HUES48 (cell line): Measurements from ENCODE around the gene CCM2.

Experiments
- H3K27ac ChIP-seq: one replicate; pipeline ENCODE4 v1.7.0; 2013; ENCODE audit warnings: low read depth, low read length, inconsistent platforms
- H3K27me3 ChIP-seq: 2 replicates; pipeline ENCODE4 v1.6.1; 2013; ENCODE audit warnings: mild to moderate bottlenecking, low read length; ENCODE audit not compliant: control insufficient read depth, insufficient read depth
- H3K36me3 ChIP-seq: 2 replicates; pipeline ENCODE4 v1.6.1; 2013; ENCODE audit warnings: low read length; ENCODE audit not compliant: control insufficient read depth, insufficient read depth
- H3K4me1 ChIP-seq: 2 replicates; pipeline ENCODE4 v1.6.1; 2013; ENCODE audit warnings: mild to moderate bottlenecking, low read length; ENCODE audit not compliant: control insufficient read depth, insufficient read depth
- H3K4me3 ChIP-seq: 2 replicates; pipeline ENCODE4 v1.5.1; 2013; ENCODE audit warnings: mild to moderate bottlenecking, low read depth, low read length
- H3K9ac ChIP-seq: 2 replicates; pipeline ENCODE4 v1.6.1; 2013; ENCODE audit warnings: mild to moderate bottlenecking, low read depth, low read length, moderate library complexity
- H3K9me3 ChIP-seq: 2 replicates; pipeline ENCODE4 v1.6.1; 2013; ENCODE audit warnings: low read length; ENCODE audit not compliant: control insufficient read depth, insufficient read depth

Gene CCM2

GRCh38 chr7:45086331-45087065, 86.5 kb downstream of the CCM2 start:
- Histone ChIP-seq H3K9me3 (no peaks in the 10 kb centered on the region), H3K4me3 (no peak overlapping the region), H3K27ac (no peak overlapping the region), H3K27me3 (peaks cover 7% of the 10 kb centered on the region; the same call in 1 of the 2 replicates), H3K36me3 (no peaks in the 10 kb centered on the region), H3K9ac (no peak overlapping the region), H3K4me1 (no peaks in the 10 kb centered on the region)

- peak overlapping the region; percentile 61; the same call in 1 of the 2 replicates for H3K4me3 ChIP-seq
- H3K4me1 ChIP-seq, result 0 out of 2 replicates have a peak, but pooled peaks cover 5% of the 10 kb centered on the region
- peaks cover 7% of the 10 kb centered on the region; the same call in 1 of the 2 replicates for H3K27me3 ChIP-seq
- no peaks in the 10 kb centered on the region for H3K36me3 ChIP-seq
- H3K9me3 ChIP-seq, result no peaks in the 10 kb centered on the region
- no peak overlapping the region for H3K27ac ChIP-seq
- H3K9ac ChIP-seq, result no peak overlapping the region
Observed at GRCh38 chr7:45087301-45088145, 87.5 kb downstream of the CCM2 start.

DNA sequence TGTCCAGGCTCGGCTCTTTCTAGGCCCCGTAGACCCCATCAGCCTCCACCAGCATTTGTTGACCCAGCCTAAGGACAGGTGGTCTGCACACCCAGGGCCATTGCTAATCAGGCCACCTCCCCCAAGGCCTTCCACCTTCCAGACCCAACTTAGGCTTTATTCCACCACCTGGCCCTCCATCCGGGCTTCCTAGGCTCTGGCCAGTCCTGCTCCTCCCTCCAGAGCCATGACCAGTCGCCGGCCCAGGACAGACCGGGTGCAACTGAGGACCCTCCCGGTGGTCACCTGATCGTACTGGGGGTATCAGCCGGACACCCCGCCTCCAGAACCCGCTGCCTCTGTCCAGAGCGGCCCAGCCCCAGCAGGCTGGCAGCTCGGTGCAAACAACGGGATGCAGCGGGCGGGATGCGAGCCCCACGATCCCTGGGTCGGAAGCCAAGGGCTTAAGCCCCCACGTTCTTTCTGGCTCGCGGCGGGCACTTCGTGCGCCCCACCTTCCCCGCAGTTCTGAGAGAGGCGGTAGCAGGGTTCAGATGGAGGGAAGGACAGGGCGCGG, 88.2 kb downstream of the CCM2 start:
- peak overlapping the region; percentile 61 for H3K4me3 ChIP-seq
- H3K9ac ChIP-seq, result no peak overlapping the region
- H3K4me1 ChIP-seq, result peaks cover 12% of the 10 kb centered on the region
- H3K36me3 ChIP-seq, result no peaks in the 10 kb centered on the region
- H3K27ac ChIP-seq, result no peak overlapping the region
- no peaks in the 10 kb centered on the region for H3K9me3 ChIP-seq
- H3K27me3 ChIP-seq, result peaks cover 7% of the 10 kb centered on the region; the same call in 1 of the 2 replicates

- peaks cover 12% of the 10 kb centered on the region for H3K4me1 ChIP-seq
- peak within 1 kb of the TSS; percentile 61 for H3K4me3 ChIP-seq
- H3K27me3 ChIP-seq, result peaks cover 7% of the 10 kb centered on the region; the same call in 1 of the 2 replicates
- no peak within 1 kb of the TSS for H3K9ac ChIP-seq
- H3K9me3 ChIP-seq, result no peaks in the 10 kb centered on the region
- no peak within 1 kb of the TSS for H3K27ac ChIP-seq
- no peaks in the 10 kb centered on the region for H3K36me3 ChIP-seq
Observed at GRCh38 chr7:45088821-45089340, 88.9 kb downstream of the CCM2 start, which contains the start of gene NACAD. Gene NACAD, minus strand, starts transcription at chr7:45088969. Its CDS starts 75 bp downstream, at chr7:45088894.

DNA sequence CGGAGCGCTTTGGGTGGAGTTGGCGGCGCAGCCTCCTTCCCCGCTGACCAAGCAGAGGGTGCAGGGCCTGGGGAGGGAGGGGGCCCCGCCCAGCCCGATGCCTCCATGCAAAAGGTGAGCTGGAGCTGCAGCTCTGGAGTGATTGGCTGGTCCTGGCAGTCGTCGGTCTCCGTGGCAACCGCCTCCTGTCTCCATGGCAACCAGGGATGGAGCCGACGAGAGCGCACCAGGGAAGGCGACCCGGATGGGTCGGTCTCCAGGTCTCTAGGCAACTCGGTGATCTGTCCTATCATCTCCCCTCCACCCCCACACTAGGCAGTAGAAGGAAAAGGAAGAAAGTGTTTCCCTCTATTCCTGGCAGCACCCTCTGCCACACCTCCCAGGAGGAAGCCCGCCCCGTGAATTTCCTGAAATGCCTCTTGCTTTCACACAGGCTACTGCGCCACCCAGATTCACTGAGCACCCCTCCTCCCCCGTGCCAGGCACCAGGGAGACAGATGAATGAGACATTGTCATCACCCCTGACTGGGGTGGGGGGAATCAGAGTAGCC, 89.4 kb downstream of the CCM2 start:
- peaks cover 7% of the 10 kb centered on the region; the same call in 1 of the 2 replicates for H3K27me3 ChIP-seq
- peak overlapping the region; percentile 61 for H3K4me3 ChIP-seq
- H3K9ac ChIP-seq, result no peak overlapping the region
- no peaks in the 10 kb centered on the region for H3K36me3 ChIP-seq
- H3K27ac ChIP-seq, result no peak overlapping the region
- H3K4me1 ChIP-seq, result peaks cover 12% of the 10 kb centered on the region
- H3K9me3 ChIP-seq, result no peaks in the 10 kb centered on the region

DNA sequence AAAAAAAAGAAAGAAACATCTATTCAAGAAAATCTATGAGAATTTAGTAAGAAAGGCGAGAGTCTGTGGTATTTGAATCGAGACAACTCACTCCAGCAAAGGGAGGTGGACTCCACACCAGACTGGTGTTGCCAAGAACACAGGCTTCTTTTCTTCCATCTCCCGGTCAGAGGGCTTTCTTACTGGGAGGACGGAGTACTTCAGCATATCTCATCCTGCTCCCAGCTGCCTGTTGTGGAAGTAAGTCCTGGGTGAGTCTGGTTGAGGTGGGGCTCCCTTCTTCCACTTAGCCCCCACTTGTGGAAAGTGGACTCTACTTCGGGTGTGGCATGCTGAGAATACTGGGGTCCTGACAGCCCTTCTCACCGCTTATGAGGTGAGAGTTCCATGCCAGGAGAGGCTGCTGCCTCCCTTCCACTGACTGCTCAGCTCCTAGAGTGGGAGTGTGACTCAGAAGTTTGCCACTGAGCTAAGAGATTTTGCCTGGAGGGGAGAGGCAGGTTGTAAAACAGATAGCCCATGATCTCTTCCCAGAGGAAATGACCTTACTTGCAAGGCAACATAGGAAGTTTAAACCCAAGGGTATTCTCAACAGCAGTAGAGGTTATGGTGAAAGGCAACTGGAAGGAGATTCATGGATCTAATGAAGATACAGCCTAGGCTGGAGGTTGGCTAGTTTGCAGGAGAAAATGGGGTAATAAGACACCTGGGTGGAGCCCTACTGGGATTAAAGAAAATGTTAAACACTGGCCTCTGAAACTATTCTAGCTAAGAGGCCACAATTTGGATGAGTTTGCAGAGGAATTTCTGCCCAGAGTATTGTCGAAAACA, 92.3 kb downstream of the CCM2 start:
- H3K36me3 ChIP-seq, result no peaks in the 10 kb centered on the region
- no peak overlapping the region for H3K9ac ChIP-seq
- peaks cover 12% of the 10 kb centered on the region for H3K4me1 ChIP-seq
- no peak overlapping the region for H3K4me3 ChIP-seq
- peak overlapping the region; percentile 24 for H3K27ac ChIP-seq
- H3K27me3 ChIP-seq, result peaks cover 7% of the 10 kb centered on the region; the same call in 1 of the 2 replicates
- H3K9me3 ChIP-seq, result no peaks in the 10 kb centered on the region

GRCh38 chr7:45092931-45093235, 92.9 kb downstream of the CCM2 start:
- Histone ChIP-seq H3K27ac (peak overlapping the region; percentile 24), H3K9me3 (no peaks in the 10 kb centered on the region), H3K27me3 (peaks cover 5% of the 10 kb centered on the region; the same call in 1 of the 2 replicates), H3K9ac (no peak overlapping the region), H3K4me1 (peaks cover 12% of the 10 kb centered on the region), H3K4me3 (no peak overlapping the region), H3K36me3 (no peaks in the 10 kb centered on the region)

DNA sequence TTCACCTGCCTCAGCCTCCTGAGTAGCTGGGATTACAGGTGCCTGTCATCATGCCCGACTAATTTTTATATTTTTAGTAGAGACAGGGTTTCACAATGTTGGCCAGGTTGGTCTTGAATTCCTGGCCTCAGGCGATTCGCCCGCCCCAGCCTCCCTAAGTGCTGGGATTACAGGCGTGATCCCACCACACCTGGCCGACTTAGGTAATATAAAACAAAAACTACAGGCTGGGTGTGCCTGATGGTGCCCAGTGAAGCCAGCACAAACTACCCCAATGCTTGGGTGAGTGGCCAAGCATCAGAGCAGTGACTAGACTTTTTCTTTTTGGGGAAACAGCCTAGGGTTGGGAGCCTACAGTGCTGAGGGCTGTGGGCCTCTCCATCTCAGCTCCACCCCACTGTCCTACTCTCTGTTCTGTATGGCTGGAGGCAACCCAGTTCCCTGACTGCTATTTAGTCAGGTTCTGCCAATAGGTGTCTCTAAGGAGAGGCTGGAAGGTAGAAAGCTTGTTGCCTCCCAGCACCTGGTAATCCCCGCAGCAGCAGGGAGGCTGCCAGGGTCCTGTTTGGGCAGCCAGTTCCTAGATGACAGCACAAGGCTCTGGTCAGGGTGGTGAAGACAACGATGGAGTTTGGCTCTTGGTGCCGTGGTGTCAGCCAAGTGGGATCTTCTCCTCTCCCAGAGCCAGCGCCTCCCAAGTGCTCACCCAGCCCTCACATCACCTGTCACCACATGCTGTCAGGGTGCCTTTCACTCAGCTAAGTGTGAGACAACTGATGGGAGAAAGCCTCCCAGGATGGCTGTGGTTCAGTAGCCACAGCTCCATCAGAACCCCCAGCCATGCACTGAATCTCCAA, 99.2 kb downstream of the CCM2 start:
- Histone ChIP-seq H3K27me3 (no peaks in the 10 kb centered on the region), H3K4me3 (no peak overlapping the region), H3K4me1 (no peaks in the 10 kb centered on the region), H3K9ac (no peak overlapping the region), H3K9me3 (no peaks in the 10 kb centered on the region), H3K27ac (no peak overlapping the region), H3K36me3 (peaks cover 58% of the 10 kb centered on the region)

GRCh38 chr7:45099891-45100760, 100.1 kb downstream of the CCM2 start:
- H3K4me3 ChIP-seq, result no peak overlapping the region
- no peak overlapping the region for H3K9ac ChIP-seq
- H3K36me3 ChIP-seq, result peaks cover 67% of the 10 kb centered on the region
- no peaks in the 10 kb centered on the region for H3K27me3 ChIP-seq
- H3K4me1 ChIP-seq, result no peaks in the 10 kb centered on the region
- H3K27ac ChIP-seq, result no peak overlapping the region
- no peaks in the 10 kb centered on the region for H3K9me3 ChIP-seq
